HepG2 (cell line): ENCODE data around the gene GDF2. TPM values are rescaled to one million over a fixed set of nuclear protein-coding genes. Genes with fewer than 3 reads are reported as not detected.

Experiments used
- ATF4 ChIP-seq, 2 experiments: fragments of 450-650 bp in 1 of 2; sonication (generic) in 1 of 2; formaldehyde crosslinking; IDR thresholded peaks; 2 replicates each; pipeline versions ENCODE4 v1.5.0 to v1.8.0; 2020 to 2022; ENCODE audit warnings: mild to moderate bottlenecking in 1 of 2, missing genetic modification reagents in 1 of 2
- ISL2 ChIP-seq: sonication (generic); formaldehyde crosslinking; IDR thresholded peaks from 2 replicates; pipeline ENCODE4 v1.5.0; 2020; ENCODE audit warnings: missing genetic modification reagents
- LBX2 ChIP-seq: sonication (generic); formaldehyde crosslinking; IDR thresholded peaks from 2 replicates; pipeline ENCODE4 v1.5.0; 2020; ENCODE audit warnings: missing genetic modification reagents, mild to moderate bottlenecking, borderline replicate concordance
- ZNF24 ChIP-seq: fragments of 450-650 bp; IDR thresholded peaks from 2 replicates; pipeline ENCODE4 v1.6.1; 2017; ENCODE audit warnings: antibody characterized with exemption, mild to moderate bottlenecking
- ZNF609 ChIP-seq: sonication (generic); formaldehyde crosslinking; IDR thresholded peaks from 2 replicates; pipeline ENCODE4 v1.4.0; 2020; ENCODE audit warnings: mild to moderate bottlenecking, missing genetic modification reagents, borderline replicate concordance
- ZNF740 ChIP-seq: sonication (generic); formaldehyde crosslinking; IDR thresholded peaks from 2 replicates; pipeline ENCODE4 v1.4.0; 2020; ENCODE audit warnings: missing genetic modification reagents
- polyA plus RNA-seq, 8 experiments: library from polyadenylated mRNA; depleted of rRNA in 3 of 8; stranded (reverse) in 7 of 8; unstranded in 1 of 8; fragments of >200 nt; fragmentation: Illumina TruSeq in 4 of 8; extraction: Trizol in 4 of 8; gene quantifications; 2 replicates each; pipeline versions ENCODE4 v1.2.1 to v1.2.3, GENCODE V29; 2011 to 2016; ENCODE audit warnings: low read depth in 4 of 8, missing spikeins in 1 of 8, mixed read lengths in 1 of 8; ENCODE audit not compliant: insufficient read depth in 1 of 8
- total RNA-seq, 5 experiments: library from RNA; depleted of rRNA; stranded (reverse); fragments of >200 nt; fragmentation: Illumina TruSeq; extraction: Trizol; gene quantifications; 2 replicates each; pipeline ENCODE4 v1.2.3, GENCODE V29; 2016; ENCODE audit warnings: low read depth in 1 of 5

The GDF2 gene
- total and polyA plus RNA-seq, 2 of the 13 experiments (the other 11 are each of a cell fraction or from before 2014, with no cell fraction given) = not detected

- TF ChIP-seq ZNF609 (CRISPR knock-in tag) (no peak), ISL2 (CRISPR knock-in tag) (no peak), ATF4 (CRISPR knock-in tag; IDR thresholded peaks at IDR 0.05) (no peak), LBX2 (CRISPR knock-in tag) (no peak), ZNF740 (CRISPR knock-in tag) (no peak), ZNF24 (no peak)
Observed at GRCh38 chr10:47367646-47368045, 45.4 kb downstream of the GDF2 start (continued).
